A673 (cell line): ENCODE measurements around the gene LAMB3. TPM values are rescaled to one million over a fixed set of nuclear protein-coding genes. Genes with fewer than 3 reads are reported as not detected.

ENCODE experiments used
- BruUV-seq: library from RNA; stranded (reverse); fragments of 400-500 nt; replicated peaks from 2 replicates; lab custom pipeline; 2021; lab: Mats Ljungman, UMichigan
- CTCF ChIA-PET: fragments of 300-600 bp; sonication (Branson Sonifier 250); formaldehyde crosslinking; loops from one replicate; lab custom pipeline; 2022; ENCODE audit warnings: antibody characterized with exemption; lab: Charles Lee
- POLR2A ChIA-PET: fragments of 300-600 bp; sonication (Branson Sonifier 250); formaldehyde crosslinking; loops from one replicate; lab custom pipeline; 2022; ENCODE audit warnings: antibody characterized with exemption; ENCODE audit not compliant: low non-redundant PET; lab: Charles Lee
- DNase-seq: peaks from one replicate; pipeline ENCODE4 v3.0.0-alpha.2; 2015; ENCODE audit warnings: low spot score
- H3K27ac ChIP-seq: fragments of 200-600 bp; sonication (generic); 2 replicates; pipeline ENCODE4 v1.5.1; 2016; ENCODE audit warnings: mixed run types, low read depth, mild to moderate bottlenecking, mixed read lengths, antibody characterized with exemption, low read length; ENCODE audit not compliant: poor library complexity, severe bottlenecking
- H3K27me3 ChIP-seq: fragments of 200-600 bp; sonication (generic); replicated peaks from 2 replicates; pipeline ENCODE4 v1.6.1; 2017; ENCODE audit warnings: mixed run types, low read depth, mild to moderate bottlenecking, mixed read lengths, antibody characterized with exemption, low read length; ENCODE audit not compliant: insufficient read depth, poor library complexity
- H3K36me3 ChIP-seq: fragments of 200-600 bp; sonication (generic); 2 replicates; pipeline ENCODE4 v1.6.1; 2016; ENCODE audit warnings: mixed run types, mild to moderate bottlenecking, mixed read lengths, antibody characterized with exemption, low read length; ENCODE audit not compliant: insufficient read depth, poor library complexity, severe bottlenecking
- H3K4me1 ChIP-seq: fragments of 200-600 bp; sonication (generic); 2 replicates; pipeline ENCODE4 v1.6.1; 2017; ENCODE audit warnings: mixed run types, mild to moderate bottlenecking, mixed read lengths, antibody characterized with exemption, low read length; ENCODE audit not compliant: insufficient read depth, poor library complexity, severe bottlenecking
- H3K4me3 ChIP-seq: fragments of 200-600 bp; sonication (generic); 2 replicates; pipeline ENCODE4 v1.5.1; 2016; ENCODE audit warnings: low read depth, mixed run types, mild to moderate bottlenecking, mixed read lengths, low read length; ENCODE audit not compliant: poor library complexity, severe bottlenecking
- H3K9me3 ChIP-seq: fragments of 200-600 bp; sonication (generic); 2 replicates; pipeline ENCODE4 v1.6.1; 2016; ENCODE audit warnings: mixed run types, low read depth, mild to moderate bottlenecking, mixed read lengths, antibody characterized with exemption, low read length; ENCODE audit not compliant: poor library complexity, severe bottlenecking
- EZH2 ChIP-seq: fragments of 200-600 bp; sonication (generic); IDR thresholded peaks from 2 replicates; pipeline ENCODE4 v1.6.1; 2017; ENCODE audit warnings: borderline replicate concordance, low read depth, mild to moderate bottlenecking, mixed read lengths, antibody characterized with exemption, low read length; ENCODE audit not compliant: poor library complexity, severe bottlenecking
- intact Hi-C: fragments of 100-400 bp; cut with micrococcal nuclease; formaldehyde crosslinking; loops from one replicate; pipeline ENCODE4 v1.10.0; 2022; ENCODE audit not compliant: unreplicated experiment
- total RNA-seq: library from RNA; stranded (reverse); gene quantifications from 2 replicates; pipeline ENCODE4 v1.2.3, GENCODE V29; 2021
- TF ChIP-seq, protein P1 (sequence below): fragments of 300-800, 200-600 bp; sonication (generic); conservative IDR thresholded peaks from 2 replicates; pipeline ENCODE4 v1.5.1; 2017; ENCODE audit warnings: low read depth, mild to moderate bottlenecking, antibody characterized with exemption, low read length, moderate library complexity, mixed read lengths

LAMB3 gene
- total RNA-seq, 1 experiment from 2014 or later = 12.7 TPM

DNA sequence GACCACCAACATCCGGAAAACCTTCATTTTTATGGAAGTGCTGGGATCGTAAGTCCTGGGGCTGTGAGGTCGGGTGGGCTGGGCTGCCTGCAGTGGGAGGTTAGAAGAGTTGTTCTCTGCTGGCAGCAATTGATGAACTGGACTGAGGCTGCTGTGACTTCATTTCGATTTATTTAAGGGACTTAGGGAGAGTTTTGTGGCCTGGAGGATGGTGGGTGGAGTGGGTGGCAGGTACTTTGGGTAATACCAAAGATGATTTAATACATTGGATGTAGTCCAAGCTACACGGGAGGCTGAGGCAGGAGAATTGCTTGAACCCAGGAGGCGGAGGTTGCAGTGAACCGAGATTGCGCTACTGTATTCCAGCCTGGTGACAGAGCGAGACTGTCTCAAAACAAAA lies 57.2 kb downstream of the LAMB3 start:
- no peak for DNase-seq
- peaks cover 31% of the 10 kb centered on the region for H3K36me3 ChIP-seq
- CTCF ChIA-PET = no interaction called here
- BruUV-seq = no TSS peak
- H3K4me3 ChIP-seq = no peak overlapping the region
- no peaks in the 10 kb centered on the region for H3K27me3 ChIP-seq
- POLR2A ChIA-PET = no interaction called here
- H3K4me1 ChIP-seq = peaks cover 51% of the 10 kb centered on the region
- intact Hi-C loops = no loop called here
- peak overlapping the region; percentile 26 for H3K27ac ChIP-seq
- no peaks in the 10 kb centered on the region for H3K9me3 ChIP-seq
- TF ChIP-seq, protein P1, sequence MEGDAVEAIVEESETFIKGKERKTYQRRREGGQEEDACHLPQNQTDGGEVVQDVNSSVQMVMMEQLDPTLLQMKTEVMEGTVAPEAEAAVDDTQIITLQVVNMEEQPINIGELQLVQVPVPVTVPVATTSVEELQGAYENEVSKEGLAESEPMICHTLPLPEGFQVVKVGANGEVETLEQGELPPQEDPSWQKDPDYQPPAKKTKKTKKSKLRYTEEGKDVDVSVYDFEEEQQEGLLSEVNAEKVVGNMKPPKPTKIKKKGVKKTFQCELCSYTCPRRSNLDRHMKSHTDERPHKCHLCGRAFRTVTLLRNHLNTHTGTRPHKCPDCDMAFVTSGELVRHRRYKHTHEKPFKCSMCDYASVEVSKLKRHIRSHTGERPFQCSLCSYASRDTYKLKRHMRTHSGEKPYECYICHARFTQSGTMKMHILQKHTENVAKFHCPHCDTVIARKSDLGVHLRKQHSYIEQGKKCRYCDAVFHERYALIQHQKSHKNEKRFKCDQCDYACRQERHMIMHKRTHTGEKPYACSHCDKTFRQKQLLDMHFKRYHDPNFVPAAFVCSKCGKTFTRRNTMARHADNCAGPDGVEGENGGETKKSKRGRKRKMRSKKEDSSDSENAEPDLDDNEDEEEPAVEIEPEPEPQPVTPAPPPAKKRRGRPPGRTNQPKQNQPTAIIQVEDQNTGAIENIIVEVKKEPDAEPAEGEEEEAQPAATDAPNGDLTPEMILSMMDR = no peak
- no peak for TF ChIP-seq EZH2

DNA sequence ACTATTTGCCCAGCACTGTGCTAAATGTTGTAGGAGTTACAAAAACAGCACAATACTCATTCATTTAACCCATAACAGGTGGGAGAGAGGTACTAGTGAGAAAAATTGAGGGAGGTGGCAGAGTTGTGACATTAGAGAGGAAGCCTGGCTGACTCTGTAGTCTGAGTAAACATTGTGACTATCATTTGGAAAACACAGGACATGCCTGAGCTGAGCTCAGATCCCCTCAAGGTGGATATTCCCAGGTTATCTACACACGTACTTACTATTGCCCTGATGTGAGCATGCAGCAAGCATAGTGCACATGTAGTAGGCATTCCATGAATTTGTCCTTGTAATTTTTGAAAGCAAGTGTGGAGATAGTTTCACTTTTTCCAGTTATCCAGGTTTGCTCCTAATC lies 57.8 kb downstream of the LAMB3 start:
- TF ChIP-seq EZH2 = no peak
- TF ChIP-seq, protein P1 = no peak
- Histone ChIP-seq H3K27ac (peak overlapping the region; percentile 26), H3K4me3 (no peak overlapping the region), H3K4me1 (peaks cover 51% of the 10 kb centered on the region), H3K9me3 (no peaks in the 10 kb centered on the region), H3K27me3 (no peaks in the 10 kb centered on the region), H3K36me3 (peaks cover 25% of the 10 kb centered on the region)
- CTCF ChIA-PET = no interaction called here
- POLR2A ChIA-PET = no interaction called here
- BruUV-seq = no TSS peak
- intact Hi-C loops = loop anchor here (5.0 kb wide), 1 partner anchor 1447 kb away; no protein-coding TSS in a partner anchor
- DNase-seq = no peak

DNA sequence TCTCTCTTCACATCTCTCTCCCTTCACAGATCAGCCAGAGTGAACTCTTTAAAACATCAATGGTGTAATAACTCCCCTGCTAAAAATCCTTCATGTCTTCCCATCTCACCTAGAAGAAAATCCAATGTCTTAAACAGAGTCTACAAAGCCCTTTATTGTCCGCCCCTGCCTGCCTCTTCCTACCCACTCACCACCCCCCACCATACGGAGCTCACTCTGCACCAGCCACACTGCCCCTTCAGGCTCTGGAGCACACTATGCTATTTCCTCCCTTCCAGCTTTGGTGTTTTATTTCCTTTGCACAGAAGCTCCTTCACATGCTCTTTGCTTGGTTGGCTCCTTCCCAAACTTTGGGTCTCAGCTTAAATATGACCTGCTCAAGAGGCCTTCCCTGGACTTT lies 58.5 kb downstream of the LAMB3 start:
- DNase-seq = peak; percentile 25
- no peak overlapping the region for H3K27ac ChIP-seq
- H3K4me3 ChIP-seq = no peak overlapping the region
- no TSS peak for BruUV-seq
- H3K9me3 ChIP-seq = no peaks in the 10 kb centered on the region
- TF ChIP-seq EZH2 = no peak
- TF ChIP-seq, protein P1 = 0 out of 2 replicates have a peak, but pooled peaks have one; percentile 29
- intact Hi-C loops = loop anchor here (5.0 kb wide), 1 partner anchor 1446 kb away; no protein-coding TSS in a partner anchor
- peaks cover 21% of the 10 kb centered on the region for H3K36me3 ChIP-seq
- CTCF ChIA-PET = no interaction called here
- no peaks in the 10 kb centered on the region for H3K27me3 ChIP-seq
- POLR2A ChIA-PET = no interaction called here
- H3K4me1 ChIP-seq = peaks cover 45% of the 10 kb centered on the region
